ENCODE results near the gene PITX1. TPM values are rescaled to one million over a fixed set of nuclear protein-coding genes. Genes with fewer than 3 reads are reported as not detected.

Gene PITX1
- polyA plus RNA-seq, 3 donors: not detected

GRCh38 chr5:135031813-135032694, 2.0 kb downstream of the PITX1 start:
- no peak for TF ChIP-seq CTCF (IDR thresholded peaks at IDR 0.05)
- H3K9me3 Mint-ChIP-seq: peaks cover 0 to 31% (median 21%) of the 10 kb centered on the region in 7 donors
- peak overlapping the region in 1 of 3 experiments; percentile 52 for H3K4me3 ChIP-seq (replicated peaks in 1 of 3; ENCODE audit: low read depth in 2 of 3, low read length in 3 of 3)
- 55% methylated on average over 2 of the region's 15 CpGs for WGBS (ENCODE audit: insufficient coverage)
- no peak for DNase-seq
- peaks cover 3 to 11% of the 10 kb centered on the region in 2 donors for H3K36me3 Mint-ChIP-seq
- peaks cover 12 to 23% of the 10 kb centered on the region in 2 donors for H3K4me1 ChIP-seq (ENCODE audit: control insufficient read depth in 1 of 2, insufficient read depth in 2 of 2, low read length in 2 of 2)
- intact Hi-C loops (cut with micrococcal nuclease): loop anchor here in 1 of 2 donors (10.0 kb wide), 1 partner anchor 163 kb away; no protein-coding TSS in a partner anchor
- peak overlapping the region in 1 of 7 donors; percentile 31 for H3K27ac Mint-ChIP-seq
- H4K20me1 ChIP-seq (ENCODE audit: insufficient read depth, low read length): no peaks in the 10 kb centered on the region
- H3K4me2 ChIP-seq (replicated peaks; ENCODE audit: extremely low read depth, low read length, poor library complexity, severe bottlenecking): peak overlapping the region; percentile 60
- H3K9me3 ChIP-seq (replicated peaks in 1 of 2; ENCODE audit: control insufficient read depth in 1 of 2, insufficient read depth in 1 of 2, low read length in 2 of 2): peaks cover 0 to 46% of the 10 kb centered on the region in 2 donors
- peaks cover 36% of the 10 kb centered on the region for H3K4me1 Mint-ChIP-seq
- peak overlapping the region in 1 of 2 donors; percentile 87 for H3K4me3 Mint-ChIP-seq
- no peak overlapping the region for H2AFZ ChIP-seq (ENCODE audit: insufficient read depth, low read depth, low read length, poor library complexity, severe bottlenecking)
- peaks cover 69 to 85% of the 10 kb centered on the region in 2 donors for H3K27me3 ChIP-seq (ENCODE audit: control insufficient read depth in 2 of 2, insufficient read depth in 2 of 2, low read length in 2 of 2)
- H3K36me3 ChIP-seq (replicated peaks in 1 of 2; ENCODE audit: control insufficient read depth in 1 of 2, insufficient read depth in 2 of 2, low read length in 2 of 2): no peaks in the 10 kb centered on the region
- H3K27me3 Mint-ChIP-seq (ENCODE audit: low read depth in 3 of 3): peaks cover 80 to 94% (median 90%) of the 10 kb centered on the region in 3 donors
- no peak overlapping the region for H3K27ac ChIP-seq (ENCODE audit: low read depth in 1 of 2, low read length in 2 of 2)
- no peak overlapping the region for H3K9ac ChIP-seq (ENCODE audit: insufficient read depth, low read length, poor library complexity, severe bottlenecking)
- H3K79me2 ChIP-seq (ENCODE audit: insufficient read depth, low read length): no peaks in the 10 kb centered on the region

- peaks cover 3 to 11% of the 10 kb centered on the region in 2 donors for H3K36me3 Mint-ChIP-seq
- DNase-seq: no peak
- no peak overlapping the region for H2AFZ ChIP-seq (ENCODE audit: insufficient read depth, low read depth, low read length, poor library complexity, severe bottlenecking)
- H3K27me3 Mint-ChIP-seq (ENCODE audit: low read depth in 3 of 3): peaks cover 80 to 94% (median 90%) of the 10 kb centered on the region in 3 donors
- H4K20me1 ChIP-seq (ENCODE audit: insufficient read depth, low read length): no peaks in the 10 kb centered on the region
- 5% methylated on average over 57 of the region's 57 CpGs for WGBS (ENCODE audit: insufficient coverage)
- no peak overlapping the region for H3K9ac ChIP-seq (ENCODE audit: insufficient read depth, low read length, poor library complexity, severe bottlenecking)
- H3K4me1 Mint-ChIP-seq: peaks cover 36% of the 10 kb centered on the region
- H3K9me3 ChIP-seq (replicated peaks in 1 of 2; ENCODE audit: control insufficient read depth in 1 of 2, insufficient read depth in 1 of 2, low read length in 2 of 2): peaks cover 0 to 44% of the 10 kb centered on the region in 2 donors
- intact Hi-C loops (cut with micrococcal nuclease): loop anchor here in 1 of 2 donors (10.0 kb wide), 1 partner anchor 164 kb away; no protein-coding TSS in a partner anchor
- H3K79me2 ChIP-seq (ENCODE audit: insufficient read depth, low read length): no peaks in the 10 kb centered on the region
- peaks cover 0 to 32% (median 21%) of the 10 kb centered on the region in 7 donors for H3K9me3 Mint-ChIP-seq
- no peak for TF ChIP-seq CTCF (IDR thresholded peaks at IDR 0.05)
- H3K36me3 ChIP-seq (replicated peaks in 1 of 2; ENCODE audit: control insufficient read depth in 1 of 2, insufficient read depth in 2 of 2, low read length in 2 of 2): no peaks in the 10 kb centered on the region
- peak overlapping the region in 1 of 7 donors; percentile 62 for H3K27ac Mint-ChIP-seq
- H3K27me3 ChIP-seq (ENCODE audit: control insufficient read depth in 2 of 2, insufficient read depth in 2 of 2, low read length in 2 of 2): peaks cover 66 to 85% of the 10 kb centered on the region in 2 donors
- peak overlapping the region; percentile 70 to 87 for H3K4me3 Mint-ChIP-seq
- no peak overlapping the region for H3K27ac ChIP-seq (ENCODE audit: low read depth in 1 of 2, low read length in 2 of 2)
- H3K4me1 ChIP-seq (ENCODE audit: control insufficient read depth in 1 of 2, insufficient read depth in 2 of 2, low read length in 2 of 2): peaks cover 12 to 23% of the 10 kb centered on the region in 2 donors
- peak overlapping the region; percentile 43 for H3K4me2 ChIP-seq (replicated peaks; ENCODE audit: extremely low read depth, low read length, poor library complexity, severe bottlenecking)
- H3K4me3 ChIP-seq (replicated peaks in 1 of 3; ENCODE audit: low read depth in 2 of 3, low read length in 3 of 3): peak overlapping the region in 1 of 3 experiments; percentile 51
Measured at GRCh38 chr5:135030956-135031812, 2.8 kb downstream of the PITX1 start.
